IMR-90 (cell line): Measurements from ENCODE around the gene TTC28. TPM values are rescaled to one million over a fixed set of nuclear protein-coding genes. Genes with fewer than 3 reads are reported as not detected.

Experiments used
- ATAC-seq: fragments of 200-7000 bp; cut with Tn5 transposase; 2 replicates; pipeline ENCODE4 v1.9.1; 2020; ENCODE audit warnings: low read depth, mild to moderate bottlenecking, moderate library complexity
- BruUV-seq: library from RNA; stranded (reverse); fragments of 400-500 nt; replicated peaks from 2 replicates; lab custom pipeline; 2021; lab: Mats Ljungman, UMichigan
- CTCF ChIA-PET: fragments of 300-600 bp; formaldehyde crosslinking; extraction: SDS; loops from one replicate; lab custom pipeline; 2021; ENCODE audit warnings: antibody characterized with exemption; lab: Yijun Ruan, JAX
- POLR2A ChIA-PET: fragments of 300-600 bp; sonication (Branson Sonifier 250); formaldehyde crosslinking; loops from one replicate; lab custom pipeline; 2022; ENCODE audit warnings: antibody characterized with exemption; ENCODE audit not compliant: unreplicated experiment; lab: Charles Lee
- DNase-seq: peaks from one replicate; pipeline ENCODE4 v3.0.0; 2013
- H2AFZ ChIP-seq: replicated peaks from 2 replicates; pipeline ENCODE3; 2013; ENCODE audit warnings: low read length, mild to moderate bottlenecking; ENCODE audit not compliant: poor library complexity
- H2AK5ac ChIP-seq: 2 replicates; pipeline ENCODE4 v1.6.1; 2013; ENCODE audit warnings: low read depth, low read length, inconsistent platforms
- H2AK9ac ChIP-seq: replicated peaks from 2 replicates; pipeline ENCODE3; 2013; ENCODE audit warnings: mild to moderate bottlenecking, low read depth, low read length, moderate library complexity; ENCODE audit not compliant: poor library complexity
- H2BK120ac ChIP-seq: 2 replicates; pipeline ENCODE4 v1.6.1; 2013; ENCODE audit warnings: low read depth, low read length, inconsistent platforms
- H2BK15ac ChIP-seq: 3 replicates; pipeline ENCODE4 v1.6.1; 2013; ENCODE audit warnings: low read depth, low read length, inconsistent platforms
- H2BK20ac ChIP-seq: 2 replicates; pipeline ENCODE4 v1.6.1; 2013; ENCODE audit warnings: low read depth, mild to moderate bottlenecking, inconsistent platforms, low read length, moderate library complexity
- H2BK5ac ChIP-seq: 2 replicates; pipeline ENCODE4 v1.6.1; 2013; ENCODE audit warnings: mild to moderate bottlenecking, low read depth, low read length, inconsistent platforms; ENCODE audit not compliant: poor library complexity, severe bottlenecking
- H3K14ac ChIP-seq: replicated peaks from 2 replicates; pipeline ENCODE4 v1.6.1; 2013; ENCODE audit warnings: low read depth, low read length, inconsistent platforms
- H3K18ac ChIP-seq: 2 replicates; pipeline ENCODE4 v1.6.1; 2013; ENCODE audit warnings: low read depth, low read length, control low read depth
- H3K23ac ChIP-seq: 2 replicates; pipeline ENCODE4 v1.6.1; 2013; ENCODE audit warnings: low read depth, low read length, inconsistent platforms
- H3K27ac ChIP-seq: 2 replicates; pipeline ENCODE4 v1.5.1; 2013; ENCODE audit warnings: mild to moderate bottlenecking, control low read depth, low read length; ENCODE audit not compliant: insufficient read depth
- H3K27me3 ChIP-seq: 2 replicates; pipeline ENCODE4 v1.6.1; 2013; ENCODE audit warnings: low read length; ENCODE audit not compliant: control insufficient read depth, insufficient read depth
- H3K36me3 ChIP-seq: 2 replicates; pipeline ENCODE4 v1.6.1; 2013; ENCODE audit warnings: low read length, mixed read lengths; ENCODE audit not compliant: control insufficient read depth, insufficient read depth
- H3K4ac ChIP-seq: 2 replicates; pipeline ENCODE4 v1.6.1; 2013; ENCODE audit warnings: low read depth, low read length, inconsistent platforms
- H3K4me1 ChIP-seq: 2 replicates; pipeline ENCODE4 v1.6.1; 2013; ENCODE audit warnings: low read length, mixed read lengths; ENCODE audit not compliant: control insufficient read depth, insufficient read depth
- H3K4me2 ChIP-seq: 2 replicates; pipeline ENCODE4 v1.6.1; 2013; ENCODE audit warnings: low read depth, mild to moderate bottlenecking, control low read depth, low read length, moderate library complexity
- H3K4me3 ChIP-seq: 2 replicates; pipeline ENCODE4 v1.5.1; 2013; ENCODE audit warnings: low read depth, mild to moderate bottlenecking, control low read depth, low read length, moderate library complexity; ENCODE audit not compliant: insufficient read depth
- H3K56ac ChIP-seq: 2 replicates; pipeline ENCODE4 v1.6.1; 2013; ENCODE audit warnings: low read length, inconsistent platforms; ENCODE audit not compliant: insufficient read depth; ENCODE audit errors: extremely low read depth
- H3K79me1 ChIP-seq, 2 experiments: 2 replicates each; pipeline ENCODE4 v1.6.1; 2013; ENCODE audit warnings: low read length in 2 of 2, inconsistent platforms in 1 of 2, low read depth in 1 of 2
- H3K9ac ChIP-seq: 2 replicates; pipeline ENCODE4 v1.6.1; 2013; ENCODE audit warnings: low read depth, low read length, control low read depth
- H3K9me1 ChIP-seq: 2 replicates; pipeline ENCODE4 v1.6.1; 2013; ENCODE audit warnings: low read length, inconsistent platforms; ENCODE audit not compliant: insufficient read depth
- H3K9me3 ChIP-seq: 2 replicates; pipeline ENCODE4 v1.6.1; 2013; ENCODE audit warnings: low read length; ENCODE audit not compliant: control insufficient read depth, insufficient read depth
- H4K20me1 ChIP-seq: 2 replicates; pipeline ENCODE4 v1.6.1; 2013; ENCODE audit warnings: low read length, inconsistent platforms; ENCODE audit not compliant: insufficient read depth
- H4K5ac ChIP-seq: 2 replicates; pipeline ENCODE4 v1.6.1; 2013; ENCODE audit warnings: mild to moderate bottlenecking, low read depth, low read length, control low read depth
- H4K8ac ChIP-seq, 2 experiments: 2 replicates each; pipeline ENCODE4 v1.6.1; 2013; ENCODE audit warnings: low read depth in 2 of 2, low read length in 2 of 2, control low read depth in 1 of 2, inconsistent platforms in 1 of 2
- H4K91ac ChIP-seq: 2 replicates; pipeline ENCODE4 v1.6.1; 2013; ENCODE audit warnings: low read depth, low read length, inconsistent platforms; ENCODE audit not compliant: insufficient read depth
- BHLHE40 ChIP-seq: fragments of 150-350 bp; IDR thresholded peaks from 2 replicates; pipeline ENCODE4 v1.6.1; 2016; ENCODE audit warnings: mild to moderate bottlenecking, low read depth, low read length
- CEBPB ChIP-seq: IDR thresholded peaks from 2 replicates; pipeline ENCODE4 v1.6.1; 2012; ENCODE audit warnings: low read depth, low read length, improper control_type of control experiment
- CHD1 ChIP-seq: IDR thresholded peaks from 2 replicates; pipeline ENCODE4 v1.6.1; 2012; ENCODE audit warnings: low read depth, low read length, improper control_type of control experiment
- ELK1 ChIP-seq: fragments of 150-350 bp; IDR thresholded peaks from 2 replicates; pipeline ENCODE4 v1.6.1; 2016; ENCODE audit warnings: low read depth, mild to moderate bottlenecking, low read length, moderate library complexity, borderline replicate concordance
- FOS ChIP-seq: fragments of 150-350 bp; IDR thresholded peaks from 2 replicates; pipeline ENCODE4 v1.6.1; 2016; ENCODE audit warnings: low read depth, low read length
- MAFK ChIP-seq: IDR thresholded peaks from 2 replicates; pipeline ENCODE4 v1.6.1; 2012; ENCODE audit warnings: low read depth, low read length, improper control_type of control experiment
- MAZ ChIP-seq: IDR thresholded peaks from 2 replicates; pipeline ENCODE4 v1.6.1; 2012; ENCODE audit warnings: low read depth, mild to moderate bottlenecking, low read length, improper control_type of control experiment, moderate library complexity, borderline replicate concordance
- MXI1 ChIP-seq: IDR thresholded peaks from 2 replicates; pipeline ENCODE4 v1.6.1; 2012; ENCODE audit warnings: low read depth, mild to moderate bottlenecking, low read length, moderate library complexity, borderline replicate concordance
- NFE2L2 ChIP-seq: fragments of 150-350 bp; IDR thresholded peaks from 2 replicates; pipeline ENCODE4 v1.6.1; 2016; ENCODE audit warnings: low read depth, mild to moderate bottlenecking, low read length
- POLR2A ChIP-seq: IDR thresholded peaks from 2 replicates; pipeline ENCODE4 v1.6.1; 2012; ENCODE audit warnings: mild to moderate bottlenecking, low read depth, low read length
- RAD21 ChIP-seq: IDR thresholded peaks from 2 replicates; pipeline ENCODE4 v1.6.1; 2012; ENCODE audit warnings: low read length, improper control_type of control experiment
- RCOR1 ChIP-seq: IDR thresholded peaks from 2 replicates; pipeline ENCODE4 v1.6.1; 2012; ENCODE audit warnings: mild to moderate bottlenecking, low read length, improper control_type of control experiment; ENCODE audit not compliant: insufficient replicate concordance
- RFX5 ChIP-seq: IDR thresholded peaks from 2 replicates; pipeline ENCODE4 v1.8.0; 2012; ENCODE audit warnings: low read depth, mild to moderate bottlenecking, low read length, moderate library complexity
- SMC3 ChIP-seq: fragments of 150-350 bp; IDR thresholded peaks from 2 replicates; pipeline ENCODE4 v1.6.1; 2016; ENCODE audit warnings: low read depth, mild to moderate bottlenecking, antibody characterized with exemption, low read length, moderate library complexity
- USF2 ChIP-seq: fragments of 150-350 bp; IDR thresholded peaks from 2 replicates; pipeline ENCODE4 v1.6.1; 2017; ENCODE audit warnings: mild to moderate bottlenecking, antibody characterized with exemption, low read length, low read depth
- WGBS, 2 experiments: methylation state at CpG; one replicate each; pipeline versions ENCODE4 v1.1.5 to v1.1.7; 2013; ENCODE audit warnings: missing lambda C conversion rate in 2 of 2; ENCODE audit not compliant: insufficient read length in 1 of 2; ENCODE audit errors: extremely low coverage in 2 of 2; 5-methylcytosine and 5-hydroxymethylcytosine counted together
- dilution Hi-C: fragments of 300-500 bp; cut with HindIII; formaldehyde crosslinking; loops from one replicate; pipeline ENCODE4 v1.14.3; 2018; ENCODE audit warnings: low sequenced_read_pairs; ENCODE audit not compliant: unreplicated experiment
- in situ Hi-C: fragments of 300-500 bp; cut with MboI; formaldehyde crosslinking; loops from 3 replicates; pipeline ENCODE4 v1.14.3; 2019; ENCODE audit warnings: low sequenced_read_pairs, inconsistent platforms, mixed read lengths
- intact Hi-C: fragments of 100-400 bp; cut with micrococcal nuclease; formaldehyde crosslinking; loops from 2 replicates; pipeline ENCODE4 v1.10.0; 2022
- polyA plus RNA-seq, 3 experiments: library from polyadenylated mRNA; depleted of rRNA; stranded (reverse); fragments of >200 nt; gene quantifications; 2 replicates each; pipeline ENCODE4 v1.2.3, GENCODE V29; 2012; ENCODE audit warnings: low replicate concordance in 1 of 3
- total RNA-seq: library from RNA; depleted of rRNA; stranded (reverse); fragments of >200 nt; gene quantifications from 2 replicates; pipeline ENCODE4 v1.2.3, GENCODE V29; 2012
- TF ChIP-seq, protein P1 (sequence below): conservative IDR thresholded peaks from 2 replicates; pipeline ENCODE4 v1.5.1; 2012; ENCODE audit warnings: mild to moderate bottlenecking, low read depth, low read length, improper control_type of control experiment

Gene TTC28
- total and polyA plus RNA-seq, 2 of the 4 experiments (the other 2 are of a cell fraction) = 5.6 to 13.3 TPM

DNA sequence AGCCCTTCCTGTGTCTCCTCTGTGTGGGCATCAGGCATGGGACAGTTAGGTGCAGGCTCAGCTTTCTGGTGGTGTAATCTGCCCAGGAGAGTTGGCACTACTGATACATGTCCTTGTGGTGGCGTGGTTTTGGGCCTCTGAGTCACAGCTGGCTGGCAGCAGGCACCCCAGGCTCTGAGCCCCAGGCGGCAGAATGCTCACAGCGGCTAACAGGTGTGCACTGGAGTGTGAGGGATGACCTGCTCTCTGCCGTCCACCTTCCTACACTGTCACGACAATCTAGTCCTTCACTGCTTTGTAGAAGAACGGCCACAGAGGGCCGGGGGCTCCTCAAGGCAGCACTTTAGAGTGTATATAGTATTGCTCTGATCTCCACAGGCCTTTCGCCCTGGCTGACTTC is 660.3 kb downstream of the TTC28 start:
- BruUV-seq = no TSS peak
- Histone ChIP-seq H4K20me1 (peaks cover 18% of the 10 kb centered on the region), H2BK15ac (no peak overlapping the region), H2AFZ (no peak overlapping the region), H2BK5ac (no peak overlapping the region), H3K4me2 (no peak overlapping the region), H3K56ac (no peak overlapping the region), H2AK9ac (peak overlapping the region; percentile 60), H4K5ac (no peak overlapping the region), H3K79me1 (no peaks in the 10 kb centered on the region), H3K9ac (no peak overlapping the region), H3K4me3 (no peak overlapping the region), H3K9me1 (no peaks in the 10 kb centered on the region; the same call in 1 of the 2 replicates), H3K14ac (no peak overlapping the region), H3K27ac (no peak overlapping the region), H4K91ac (no peak overlapping the region), H3K36me3 (peaks cover 2% of the 10 kb centered on the region; the same call in 1 of the 2 replicates), H3K4me1 (peaks cover 13% of the 10 kb centered on the region), H2AK5ac (no peak overlapping the region), H3K27me3 (no peaks in the 10 kb centered on the region), H2BK20ac (no peak overlapping the region), H3K23ac (no peak overlapping the region), H4K8ac (no peak overlapping the region), H3K18ac (no peak overlapping the region), H3K4ac (no peak overlapping the region; the same call in 1 of the 2 replicates), H2BK120ac (no peak overlapping the region), H3K9me3 (no peaks in the 10 kb centered on the region)
- no CpG with 5 or more reads among the region's 8 CpGs for WGBS, 2 experiments
- POLR2A ChIA-PET = no interaction called here
- ATAC-seq = no peak
- intact Hi-C loops (no loop called here), in situ Hi-C loops (loop anchor here (25.0 kb wide), 1 partner anchor 1257 kb away; no protein-coding TSS in a partner anchor), dilution Hi-C loops (no loop called here)
- TF ChIP-seq RCOR1 (no peak), MAFK (no peak), ELK1 (no peak), MAZ (no peak), NFE2L2 (no peak), POLR2A (no peak), FOS (no peak), RAD21 (no peak), CEBPB (no peak), MXI1 (no peak), BHLHE40 (no peak), USF2 (no peak), CHD1 (no peak), RFX5 (no peak), SMC3 (no peak)
- TF ChIP-seq, protein P1, sequence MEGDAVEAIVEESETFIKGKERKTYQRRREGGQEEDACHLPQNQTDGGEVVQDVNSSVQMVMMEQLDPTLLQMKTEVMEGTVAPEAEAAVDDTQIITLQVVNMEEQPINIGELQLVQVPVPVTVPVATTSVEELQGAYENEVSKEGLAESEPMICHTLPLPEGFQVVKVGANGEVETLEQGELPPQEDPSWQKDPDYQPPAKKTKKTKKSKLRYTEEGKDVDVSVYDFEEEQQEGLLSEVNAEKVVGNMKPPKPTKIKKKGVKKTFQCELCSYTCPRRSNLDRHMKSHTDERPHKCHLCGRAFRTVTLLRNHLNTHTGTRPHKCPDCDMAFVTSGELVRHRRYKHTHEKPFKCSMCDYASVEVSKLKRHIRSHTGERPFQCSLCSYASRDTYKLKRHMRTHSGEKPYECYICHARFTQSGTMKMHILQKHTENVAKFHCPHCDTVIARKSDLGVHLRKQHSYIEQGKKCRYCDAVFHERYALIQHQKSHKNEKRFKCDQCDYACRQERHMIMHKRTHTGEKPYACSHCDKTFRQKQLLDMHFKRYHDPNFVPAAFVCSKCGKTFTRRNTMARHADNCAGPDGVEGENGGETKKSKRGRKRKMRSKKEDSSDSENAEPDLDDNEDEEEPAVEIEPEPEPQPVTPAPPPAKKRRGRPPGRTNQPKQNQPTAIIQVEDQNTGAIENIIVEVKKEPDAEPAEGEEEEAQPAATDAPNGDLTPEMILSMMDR = no peak
- CTCF ChIA-PET = interaction anchor here (1.1 to 1.2 kb wide), 5 partner anchors 9 to 421 kb away, joined by 3 read pairs; no protein-coding TSS in a partner anchor
- DNase-seq = no peak
